GM19452 (cell line): ENCODE measurements around the gene FSIP2.
"Not testable (repeated sequence)": the region's sequence is repeated elsewhere in the genome, so short reads cannot be mapped to it uniquely, and the experiment has no call there.

Experiments used
- ATAC-seq: cut with Tn5 transposase; IDR thresholded peaks from one replicate; pipeline ENCODE4 v1.9.1; 2021; ENCODE audit not compliant: unreplicated experiment

FSIP2 gene

DNA sequence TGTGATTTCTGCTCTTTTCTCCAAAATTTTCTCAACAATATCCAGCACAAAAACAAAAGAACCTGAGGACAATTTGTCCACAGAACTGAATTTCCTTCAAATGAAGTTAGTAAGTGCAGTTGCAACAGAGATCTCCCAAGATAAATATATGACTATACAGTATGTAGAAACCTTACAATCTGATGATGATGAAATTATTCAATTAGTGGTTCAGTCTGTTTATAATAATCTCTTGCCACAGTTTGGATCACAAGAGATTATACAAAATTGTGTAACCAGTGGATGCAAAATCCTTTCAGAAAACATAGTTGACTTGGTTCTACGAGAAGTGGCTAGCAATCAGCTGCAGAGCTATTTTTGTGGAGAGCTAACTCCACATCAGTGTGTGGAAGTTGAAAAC is 68.7 kb downstream of the FSIP2 start:
- no peak for ATAC-seq

- no peak for ATAC-seq
These were observed 73.0 kb downstream of the FSIP2 start for GRCh38 chr2:185811580-185811979.

DNA sequence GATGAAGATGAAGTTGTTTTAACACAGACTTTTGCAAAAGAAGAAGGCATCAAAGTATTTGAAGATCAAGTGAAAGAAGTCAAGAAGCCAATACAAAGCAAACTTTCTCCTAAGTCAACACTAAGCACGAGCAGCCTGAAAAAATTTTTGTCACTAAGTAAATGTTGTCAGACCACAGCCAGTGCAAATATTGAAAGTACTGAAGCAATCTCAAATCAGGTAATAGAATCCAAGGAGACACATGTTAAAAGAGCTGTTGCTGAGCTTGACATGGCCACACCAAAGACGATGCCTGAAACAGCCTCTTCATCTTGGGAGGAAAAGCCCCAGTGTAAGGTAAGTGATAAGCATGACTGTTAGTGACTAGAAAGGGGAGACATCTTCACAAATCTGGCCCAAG is 75.1 kb downstream of the FSIP2 start:
- ATAC-seq: no peak

GRCh38 chr2:185817991-185818390 is 79.4 kb downstream of the FSIP2 start:
- ATAC-seq: no peak

GRCh38 chr2:185821467-185821866 is 82.9 kb downstream of the FSIP2 start:
- ATAC-seq: no peak

- ATAC-seq: no peak
These were observed 85.2 kb downstream of the FSIP2 start for GRCh38 chr2:185823773-185824172.

GRCh38 chr2:185825557-185825956 is 87.0 kb downstream of the FSIP2 start:
- no peak for ATAC-seq

DNA sequence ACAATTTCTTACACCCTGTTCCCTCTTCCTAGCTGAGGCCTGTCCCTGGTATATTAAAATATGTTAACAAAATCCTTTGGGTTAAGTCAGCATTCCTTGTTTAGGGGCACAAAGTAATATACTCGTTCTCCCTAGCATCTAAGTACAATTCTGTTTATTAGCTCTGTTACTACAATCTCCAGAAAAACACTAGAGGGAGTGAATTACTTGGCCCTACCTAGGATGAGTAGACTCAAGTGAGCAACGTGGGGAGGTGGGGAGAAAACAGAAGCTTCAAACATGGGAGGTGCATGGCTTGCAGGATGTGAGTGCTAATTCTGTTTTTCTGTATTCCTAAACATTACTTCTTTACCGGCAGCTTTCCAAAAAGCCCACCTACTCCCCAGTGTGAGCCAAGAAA is 89.7 kb downstream of the FSIP2 start:
- no peak for ATAC-seq

- ATAC-seq: no peak
These were observed 95.3 kb downstream of the FSIP2 start for GRCh38 chr2:185833864-185834263.

DNA sequence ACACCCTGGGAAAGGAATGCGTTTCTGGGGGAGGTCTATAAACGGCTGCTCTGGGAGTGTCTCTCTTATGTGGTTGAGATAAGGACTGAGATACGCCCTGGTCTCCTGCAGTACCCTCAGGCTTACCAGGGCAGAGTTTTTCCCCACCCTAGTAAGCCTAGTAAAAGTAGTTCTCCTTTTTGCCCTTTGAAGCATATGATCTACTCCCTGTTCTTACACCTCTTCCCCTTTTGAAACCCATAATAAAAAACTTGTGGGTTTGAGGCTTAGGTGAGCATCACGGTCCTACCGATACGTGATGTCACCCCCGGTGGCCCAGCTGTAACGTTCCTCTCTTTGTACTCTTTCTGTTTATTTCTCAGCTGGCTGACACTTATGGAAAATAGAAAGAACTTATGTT is 97.4 kb downstream of the FSIP2 start:
- no peak for ATAC-seq

DNA sequence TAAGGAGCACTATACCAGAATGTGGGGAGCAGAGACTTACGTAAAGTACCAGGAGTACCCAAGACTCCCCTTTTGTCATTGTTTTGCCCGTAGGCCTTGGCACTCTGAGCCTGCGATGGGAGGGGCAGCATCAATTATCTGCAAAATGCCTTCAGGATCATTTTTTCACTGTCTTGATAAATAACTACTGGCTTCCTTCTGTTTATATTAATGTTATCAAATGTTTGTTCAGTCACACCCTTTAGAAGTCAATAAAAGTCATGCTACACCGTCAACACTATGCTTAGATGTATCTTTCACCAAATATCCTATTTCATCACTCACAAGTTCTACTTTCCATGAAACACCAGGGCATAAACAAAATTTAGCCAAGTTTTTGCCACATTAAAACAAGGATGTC is 116.3 kb downstream of the FSIP2 start:
- no peak for ATAC-seq

- no peak for ATAC-seq
These were observed 119.1 kb downstream of the FSIP2 start for GRCh38 chr2:185857691-185858090.

DNA sequence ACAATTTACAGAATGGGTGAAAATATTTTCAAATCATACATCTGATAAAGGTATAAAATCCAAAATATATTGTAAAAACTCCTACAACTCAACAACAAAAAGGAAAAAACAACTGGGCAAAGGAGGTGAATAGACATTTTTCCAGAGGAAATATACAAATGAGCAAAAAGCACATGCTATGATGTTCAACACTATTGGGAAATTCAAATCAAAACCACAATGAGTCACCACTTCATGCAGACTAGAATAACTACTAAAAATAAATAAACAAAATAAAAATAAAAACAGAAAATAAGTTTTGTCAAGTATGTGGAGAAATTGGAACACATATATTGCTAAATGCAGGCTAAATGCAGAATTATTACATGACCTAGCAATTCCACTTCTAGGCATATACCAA is 120.9 kb downstream of the FSIP2 start:
- no peak for ATAC-seq

DNA sequence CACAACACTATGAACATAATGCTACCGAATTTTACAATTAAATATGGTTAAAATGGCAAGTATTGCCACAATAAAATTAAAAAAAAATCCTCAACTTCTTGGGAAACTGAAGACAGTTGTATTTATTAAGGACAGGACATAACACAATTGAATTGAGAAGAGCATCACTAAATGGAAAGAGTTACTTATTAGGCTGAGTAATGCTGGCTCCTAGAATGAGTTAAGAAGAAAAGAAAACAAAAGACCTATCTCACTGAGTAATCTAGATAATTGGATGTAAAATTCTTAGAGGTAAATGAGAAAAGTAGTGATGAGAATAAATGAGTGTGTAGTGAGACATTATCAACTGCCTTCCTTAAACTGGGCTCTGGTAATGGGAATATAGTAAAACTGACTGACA is 121.7 kb downstream of the FSIP2 start:
- no peak for ATAC-seq

DNA sequence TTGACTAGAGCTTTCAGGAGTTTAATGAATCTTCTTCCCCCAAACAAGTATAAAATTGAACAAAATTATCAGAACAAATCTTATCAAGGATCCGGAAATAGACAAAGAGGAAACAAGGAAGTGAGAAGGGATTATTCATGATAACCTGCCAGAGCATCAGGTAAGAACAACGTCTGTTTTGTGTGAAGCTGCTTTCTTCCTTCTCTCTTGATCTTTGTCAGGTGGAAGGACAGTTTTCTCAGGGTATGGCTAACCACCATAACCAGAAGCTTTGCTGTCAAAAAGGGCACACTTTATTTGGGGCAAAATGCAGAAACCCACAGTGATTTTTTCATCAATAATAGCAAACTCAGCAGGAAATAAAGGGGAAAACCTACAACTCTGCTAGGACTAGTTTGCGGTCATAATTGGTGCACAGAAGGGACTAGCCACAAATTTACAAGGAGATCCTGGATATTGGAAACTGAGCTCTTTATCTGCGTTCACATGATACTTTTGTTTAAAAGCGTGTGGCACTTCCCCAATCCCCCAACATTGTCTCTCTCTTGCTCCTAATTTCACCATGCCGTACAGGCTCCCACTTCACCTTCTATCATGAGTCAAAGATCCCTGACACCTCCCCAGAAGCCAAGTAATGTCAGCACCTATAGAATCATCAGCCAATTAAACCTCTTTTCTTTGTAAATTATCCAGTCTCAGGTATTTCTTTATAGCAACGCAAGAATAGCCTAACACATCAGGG is 124.2 kb downstream of the FSIP2 start:
- no peak for ATAC-seq

DNA sequence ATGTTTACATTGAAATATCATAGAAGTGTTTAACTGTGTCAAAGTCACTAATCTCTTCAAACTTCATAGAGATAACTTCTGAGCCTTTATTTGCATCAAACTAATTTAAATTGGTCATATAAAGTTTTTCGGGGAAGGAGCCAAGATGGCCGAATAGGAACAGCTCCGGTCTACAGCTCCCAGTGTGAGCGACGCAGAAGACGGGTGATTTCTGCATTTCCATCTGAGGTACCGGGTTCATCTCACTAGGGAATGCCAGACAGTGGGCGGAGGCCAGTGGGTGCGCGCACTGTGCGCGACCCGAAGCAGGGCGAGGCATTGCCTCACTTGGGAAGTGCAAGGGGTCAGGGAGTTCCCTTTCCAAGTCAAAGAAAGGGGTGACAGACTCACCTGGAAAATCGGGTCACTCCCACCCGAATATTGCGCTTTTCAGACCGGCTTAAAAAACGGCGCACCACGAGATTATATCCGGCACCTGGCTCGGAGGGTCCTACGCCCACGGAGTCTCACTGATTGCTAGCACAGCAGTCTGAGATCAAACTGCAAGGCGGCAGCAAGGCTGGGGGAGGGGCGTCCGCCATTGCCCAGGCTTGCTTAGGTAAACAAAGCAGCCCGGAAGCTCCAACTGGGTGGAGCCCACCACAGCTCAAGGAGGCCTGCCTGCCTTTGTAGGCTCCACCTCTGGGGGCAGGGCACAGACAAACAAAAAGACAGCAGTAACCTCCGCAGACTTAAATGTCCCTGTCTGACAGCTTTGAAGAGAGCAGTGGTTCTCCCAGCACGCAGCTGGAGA is 126.1 kb downstream of the FSIP2 start:
- ATAC-seq: not testable (repeated sequence)

- no peak for ATAC-seq
These were observed 136.7 kb downstream of the FSIP2 start for GRCh38 chr2:185875136-185875931.

DNA sequence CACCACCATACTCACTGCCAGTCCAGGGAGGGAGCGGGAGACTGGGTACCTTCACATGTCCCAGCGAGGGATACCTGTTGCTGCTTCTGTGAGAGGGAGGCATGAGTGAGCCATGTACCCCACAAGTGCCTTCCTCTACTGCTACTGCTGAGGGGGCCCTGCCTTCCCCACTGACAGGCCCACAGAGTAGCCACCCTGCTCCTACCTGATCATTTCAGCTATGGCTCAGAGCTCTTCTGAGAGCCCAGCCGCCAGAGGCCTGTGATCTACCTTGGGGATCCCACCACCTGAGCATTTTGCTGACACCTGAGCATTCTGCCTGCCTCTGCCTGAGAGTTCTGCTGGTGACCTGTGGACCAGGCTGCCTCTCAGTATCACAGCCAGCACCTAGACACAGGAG is 137.6 kb downstream of the FSIP2 start:
- no peak for ATAC-seq

GRCh38 chr2:185880396-185880795 is 141.8 kb downstream of the FSIP2 start:
- ATAC-seq: no peak
